Superior temporal gyrus (tissue), 1 donor: Measurements from ENCODE around the gene SLC7A1.

Source experiments
- DNase-seq: peaks from one replicate; pipeline ENCODE4 v3.0.0-alpha.2; 2016; ENCODE audit errors: extremely low spot score

SLC7A1 gene

GRCh38 chr13:29530901-29531300, 64.6 kb downstream of the SLC7A1 start:
- DNase-seq: no peak

- DNase-seq: no peak
Measured at GRCh38 chr13:29529754-29530153, 65.7 kb downstream of the SLC7A1 start.

- DNase-seq: no peak
Measured at GRCh38 chr13:29527916-29528315, 67.6 kb downstream of the SLC7A1 start.

GRCh38 chr13:29527511-29527910, 68.0 kb downstream of the SLC7A1 start:
- no peak for DNase-seq

- DNase-seq: no peak
Measured at GRCh38 chr13:29526741-29527140, 68.7 kb downstream of the SLC7A1 start.

- no peak for DNase-seq
Measured at GRCh38 chr13:29525757-29526156, 69.7 kb downstream of the SLC7A1 start.

GRCh38 chr13:29524641-29525040, 70.8 kb downstream of the SLC7A1 start:
- no peak for DNase-seq

- no peak for DNase-seq
Measured at GRCh38 chr13:29524176-29524575, 71.3 kb downstream of the SLC7A1 start.

- DNase-seq: no peak
Measured at GRCh38 chr13:29523199-29523961, 72.1 kb downstream of the SLC7A1 start.

GRCh38 chr13:29522044-29522685, 73.3 kb downstream of the SLC7A1 start:
- DNase-seq: no peak

GRCh38 chr13:29521336-29521735, 74.2 kb downstream of the SLC7A1 start:
- no peak for DNase-seq

- no peak for DNase-seq
Measured at GRCh38 chr13:29520671-29521070, 74.8 kb downstream of the SLC7A1 start.

- DNase-seq: no peak
Measured at GRCh38 chr13:29519921-29520320, 75.6 kb downstream of the SLC7A1 start.

- DNase-seq: no peak
Measured at GRCh38 chr13:29516880-29517279, 78.6 kb downstream of the SLC7A1 start.

GRCh38 chr13:29516012-29516411, 79.5 kb downstream of the SLC7A1 start:
- no peak for DNase-seq

GRCh38 chr13:29515372-29515771, 80.1 kb downstream of the SLC7A1 start:
- DNase-seq: no peak

- no peak for DNase-seq
Measured at GRCh38 chr13:29514720-29515310, 80.7 kb downstream of the SLC7A1 start.

GRCh38 chr13:29513981-29514719, 81.3 kb downstream of the SLC7A1 start:
- DNase-seq: no peak

- DNase-seq: no peak
Measured at GRCh38 chr13:29513002-29513980, 82.2 kb downstream of the SLC7A1 start.

GRCh38 chr13:29511980-29512379, 83.5 kb downstream of the SLC7A1 start:
- no peak for DNase-seq
